Measurements from ENCODE around the gene ZNF223. TPM values are rescaled to one million over a fixed set of nuclear protein-coding genes. Genes with fewer than 3 reads are reported as not detected.

ZNF223 gene
- total RNA-seq, 1 experiment from 2014 or later = not detected

DNA sequence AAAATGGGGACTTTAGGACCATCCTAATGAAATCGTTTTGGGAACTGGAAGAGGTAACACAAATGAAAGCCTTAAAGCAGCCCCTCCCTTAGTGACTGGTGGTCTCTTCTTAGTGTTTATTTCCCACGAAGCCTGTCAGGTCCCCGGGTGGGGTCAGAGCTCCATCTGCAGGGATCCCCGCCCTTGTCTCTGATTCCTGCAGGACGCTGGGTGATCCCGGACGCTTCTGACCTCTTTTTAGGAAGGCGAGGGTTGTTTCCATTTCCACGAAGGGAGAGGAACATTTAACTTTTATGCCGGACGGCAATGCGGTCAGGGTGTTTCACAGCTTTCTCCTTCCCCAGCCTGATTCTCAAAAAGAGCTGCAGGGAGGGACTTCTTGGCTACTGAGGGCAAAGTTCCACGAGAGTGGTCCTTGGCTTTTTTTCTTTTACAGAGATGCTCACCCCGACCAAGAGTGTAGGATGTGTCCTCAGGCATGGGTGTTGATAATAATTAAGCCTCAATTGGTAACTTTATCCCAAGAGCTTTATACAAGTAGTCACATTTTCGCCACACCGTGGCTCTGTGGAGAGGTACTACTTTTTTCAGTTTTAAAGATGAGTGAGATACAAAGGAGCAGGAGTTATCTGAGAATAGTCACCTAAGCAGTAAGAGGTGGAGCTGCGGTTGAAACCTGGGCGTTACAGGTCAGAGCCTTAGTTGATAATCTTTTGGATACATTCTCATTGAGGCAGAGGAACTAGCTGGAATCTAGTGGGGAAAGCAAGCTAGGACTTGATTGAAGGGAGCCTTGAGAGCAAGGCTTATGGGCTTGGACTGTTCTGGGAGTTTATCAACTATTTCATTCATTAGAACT lies 20.9 kb downstream of the ZNF223 start:
- DNase-seq (peak; percentile 1), ATAC-seq (peak; percentile 42)
- intact Hi-C loops (cut with micrococcal nuclease) = loop anchor here (2.0 kb wide), 2 partner anchors 40 to 70 kb away; partner anchors contain the start of genes ZNF225 and ZNF230
- no peaks in the 10 kb centered on the region for H4K20me1 ChIP-seq (ENCODE audit: low read length)
- 0 out of 2 replicates have a peak overlapping the region, but pooled peaks have one; percentile 36 for H3K9ac ChIP-seq (ENCODE audit: low read length)
- peak overlapping the region; percentile 96 for H3K4me2 ChIP-seq (ENCODE audit: low read length)
- no peak overlapping the region for H3K27ac ChIP-seq (ENCODE audit: low read length)
- peak overlapping the region; percentile 95 for H2AFZ ChIP-seq (ENCODE audit: low read length)
- no peaks in the 10 kb centered on the region for H3K9me3 ChIP-seq (ENCODE audit: low read length)
- TF ChIP-seq EZH2phosphoT487 (IDR thresholded peaks at IDR 0.05; ENCODE audit: borderline replicate concordance, low read length) = no peak
- no peak for TF ChIP-seq EZH2 (IDR thresholded peaks at IDR 0.05; ENCODE audit: low read length, unreplicated experiment)
- no peak; the same call in 1 of the 2 replicates for TF ChIP-seq CTCF (conservative IDR thresholded peaks at IDR 0.05; ENCODE audit: low read depth, low read length)
- H3F3A ChIP-seq (ENCODE audit: low read length, unreplicated experiment) = no peaks in the 10 kb centered on the region
- H3K4me3 ChIP-seq (ENCODE audit: low read length) = peak overlapping the region; percentile 82
- no peaks in the 10 kb centered on the region for H3K9me2 ChIP-seq (replicated peaks; ENCODE audit: low read length)
- no peaks in the 10 kb centered on the region for H3K27me3 ChIP-seq (ENCODE audit: low read length)
- no peaks in the 10 kb centered on the region for H3K79me2 ChIP-seq (ENCODE audit: low read length)
- CTCF ChIA-PET = interaction anchor here (0.6 kb wide), 1 partner anchor 47 kb away, joined by 3 read pairs; the partner anchor contains the start of gene ZNF222
- POLR2A ChIA-PET (ENCODE audit: unreplicated experiment) = interaction anchor here (0.6 kb wide), 1 partner anchor 315 kb away, joined by 3 read pairs; no protein-coding TSS in a partner anchor
- no peaks in the 10 kb centered on the region; the same call in 1 of the 2 replicates for H3K36me3 ChIP-seq (ENCODE audit: low read depth, low read length)
- H3K4me1 ChIP-seq (ENCODE audit: insufficient read depth, low read length) = peaks cover 8% of the 10 kb centered on the region; the same call in 1 of the 2 replicates
- no TSS peak for BruUV-seq (replicated peaks)

DNA sequence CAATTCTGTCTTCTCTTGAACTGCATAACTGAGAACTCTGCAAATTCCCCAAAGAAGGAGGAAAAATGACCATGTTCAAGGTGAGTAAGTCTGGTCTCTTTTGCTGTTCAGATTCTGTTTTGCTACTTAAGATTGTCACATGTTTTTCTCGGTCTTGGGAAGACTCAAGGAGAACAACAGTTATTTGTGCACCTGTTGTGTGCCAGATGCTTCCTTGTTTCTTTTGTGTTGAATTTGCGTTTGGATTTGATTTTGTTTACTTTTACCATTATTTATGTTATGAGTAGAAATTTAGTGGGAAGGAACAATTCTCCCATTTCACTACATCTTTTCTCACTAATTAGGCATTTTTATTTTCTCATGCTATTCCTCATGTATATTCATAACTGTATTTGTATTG lies 24.5 kb downstream of the ZNF223 start:
- intact Hi-C loops (cut with micrococcal nuclease) = no loop called here
- Histone ChIP-seq H3K4me2 (ENCODE audit: low read length) (no peak overlapping the region), H3K4me1 (ENCODE audit: insufficient read depth, low read length) (peaks cover 8% of the 10 kb centered on the region; the same call in 1 of the 2 replicates), H3K9me3 (ENCODE audit: low read length) (no peaks in the 10 kb centered on the region), H3K27me3 (ENCODE audit: low read length) (no peaks in the 10 kb centered on the region), H3K9me2 (replicated peaks; ENCODE audit: low read length) (no peaks in the 10 kb centered on the region), H3K27ac (ENCODE audit: low read length) (no peak overlapping the region), H3K9ac (ENCODE audit: low read length) (no peak overlapping the region), H3F3A (ENCODE audit: low read length, unreplicated experiment) (no peaks in the 10 kb centered on the region), H3K4me3 (ENCODE audit: low read length) (no peak overlapping the region), H4K20me1 (ENCODE audit: low read length) (no peaks in the 10 kb centered on the region), H2AFZ (ENCODE audit: low read length) (no peak overlapping the region), H3K36me3 (ENCODE audit: low read depth, low read length) (no peaks in the 10 kb centered on the region; the same call in 1 of the 2 replicates), H3K79me2 (ENCODE audit: low read length) (no peaks in the 10 kb centered on the region)
- no peak for ATAC-seq
- no peak for DNase-seq
- BruUV-seq (replicated peaks) = no TSS peak
- ChIA-PET CTCF (no interaction called here), POLR2A (ENCODE audit: unreplicated experiment) (no interaction called here)
- TF ChIP-seq CTCF (conservative IDR thresholded peaks at IDR 0.05; ENCODE audit: low read depth, low read length) = no peak
- no peak for TF ChIP-seq EZH2phosphoT487 (IDR thresholded peaks at IDR 0.05; ENCODE audit: borderline replicate concordance, low read length)
- no peak for TF ChIP-seq EZH2 (IDR thresholded peaks at IDR 0.05; ENCODE audit: low read length, unreplicated experiment)

Data from PC-3 (cell line).